Ovary (tissue), 9 donors: ENCODE measurements around the gene HEPN1. TPM values are rescaled to one million over a fixed set of nuclear protein-coding genes. Genes with fewer than 3 reads are reported as not detected.

ENCODE experiments used
- DNase-seq, 5 donors: peaks; one replicate each; pipeline ENCODE4 v3.0.0-alpha.2; 2019 to 2020
- H3K27ac ChIP-seq, 2 donors: fragments of 200-600 bp; one replicate each; pipeline versions ENCODE4 v1.5.1 to v1.8.0; 2019 to 2022
- H3K27me3 ChIP-seq: fragments of 200-600 bp; one replicate; pipeline ENCODE4 v1.8.0; 2022
- H3K36me3 ChIP-seq: fragments of 200-600 bp; sonication (generic); one replicate; pipeline ENCODE4 v1.5.1; 2019
- H3K4me1 ChIP-seq: one replicate; pipeline ENCODE4 v1.8.1; 2013; ENCODE audit warnings: mild to moderate bottlenecking, moderate library complexity; ENCODE audit not compliant: insufficient read depth
- H3K4me3 ChIP-seq: fragments of 200-600 bp; sonication (generic); one replicate; pipeline ENCODE4 v1.5.1; 2017
- H3K9me3 ChIP-seq, 2 donors: fragments of 200-600 bp in 1 of 2; sonication (generic) in 1 of 2; one replicate each; pipeline versions ENCODE4 v1.5.1 to v1.8.1; 2013 to 2019; ENCODE audit warnings: mild to moderate bottlenecking in 1 of 2, moderate library complexity in 1 of 2
- EP300 ChIP-seq: sonication (generic); formaldehyde crosslinking; IDR thresholded peaks from one replicate; pipeline ENCODE4 v1.6.1; 2017; ENCODE audit warnings: antibody characterized with exemption
- POLR2A ChIP-seq: fragments of 450-650 bp; IDR thresholded peaks from one replicate; pipeline ENCODE4 v1.6.1; 2017; ENCODE audit warnings: antibody characterized with exemption, mild to moderate bottlenecking, moderate library complexity
- WGBS, 3 donors: extraction: QIAGEN DNeasy Blood & Tissue Kit in 1 of 3; methylation state at CpG; one replicate each; pipeline versions ENCODE4 v1.1.5 to v1.1.7; 2013 to 2017; 5-methylcytosine and 5-hydroxymethylcytosine counted together
- intact Hi-C, 4 donors: fragments of 100-400 bp; cut with DNase I; formaldehyde crosslinking; loops; one replicate each; pipeline versions ENCODE4 v1.11.0 to v1.15.1; 2022 to 2023
- polyA plus RNA-seq, 2 donors: library from polyadenylated mRNA; stranded (reverse); fragments of 200-250 nt in 1 of 2; fragments of 350-450 nt in 1 of 2; fragmentation: Illumina TruSeq in 1 of 2; extraction: RNeasy Lipid Tissue Mini Kit (QIAGEN cat#74804) in 1 of 2; gene quantifications; one replicate each; pipeline ENCODE4 v1.2.3, GENCODE V29; 2013 to 2014
- total RNA-seq, 7 donors: library from RNA; depleted of rRNA in 2 of 7; stranded (reverse); fragments of >200 nt in 2 of 7; fragmentation: NEBNext Ultra II Directional in 3 of 7; extraction: Animal tissue kit (Norgen Biotek cat#: 25700) in 3 of 7; gene quantifications; one replicate each; pipeline versions ENCODE4 v1.1.0 to v1.2.4, GENCODE V29; 2016 to 2023
- TF ChIP-seq, protein P1 (sequence below), 3 donors: fragments of 450-650 bp in 2 of 3; fragments of 200-600 bp in 1 of 3; IDR thresholded peaks; one replicate each; pipeline versions ENCODE4 v1.5.1 to v1.8.0; 2016 to 2022; ENCODE audit warnings: antibody characterized with exemption in 3 of 3, mild to moderate bottlenecking in 1 of 3
- donor health status: DM: no; HTN: no; CAD: no; lungs with moderate emphysema.
- donor health status: DM: no; HTN: no; CAD: no.
- donor health status: Bipolar disorder and iron deficiency.
- donor health status: DM: yes; HTN: yes; CAD: no.
- donor health status: DM: no; HTN: no; CAD: no.
- donor health status: DM: yes; HTN: yes; CAD: no.

The HEPN1 gene
- total and polyA plus RNA-seq, 9 donors: 0.24 to 0.48 TPM; not detected in 7

DNA sequence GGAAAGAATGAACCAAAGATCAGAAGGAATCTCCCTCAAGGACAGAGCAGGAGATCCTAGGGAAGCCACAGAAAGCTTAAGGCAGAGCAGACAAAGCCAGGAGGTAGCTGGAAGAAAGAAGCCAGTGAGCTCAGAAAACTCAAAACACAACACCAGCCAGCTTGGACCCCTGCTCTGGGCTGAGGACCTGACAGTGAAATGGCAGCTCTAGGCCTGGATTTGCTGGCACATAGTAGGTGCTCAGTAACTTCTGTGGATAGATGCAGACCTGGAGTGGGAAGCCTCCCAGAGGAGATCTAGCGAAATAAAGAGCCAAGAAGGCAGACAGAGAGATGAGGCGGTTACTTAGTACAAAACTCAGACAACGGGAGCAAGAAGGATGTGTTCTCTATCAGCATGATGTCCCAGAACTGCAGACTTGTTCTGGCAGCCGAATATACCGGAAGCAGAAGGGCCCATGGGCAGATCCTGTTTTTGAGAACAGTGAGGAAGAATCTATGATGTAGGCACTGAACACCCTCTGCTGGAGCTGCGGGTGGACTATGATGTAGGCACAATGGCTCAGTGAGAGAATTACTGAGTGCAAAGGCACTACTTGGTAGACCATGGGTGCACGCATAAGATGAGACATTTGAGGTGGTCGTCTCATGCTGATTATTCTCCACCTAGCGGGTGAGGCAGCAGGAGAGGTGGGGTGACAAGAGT is 26.1 kb upstream of the HEPN1 start:
- peaks cover 26% of the 10 kb centered on the region for H3K4me1 ChIP-seq

DNA sequence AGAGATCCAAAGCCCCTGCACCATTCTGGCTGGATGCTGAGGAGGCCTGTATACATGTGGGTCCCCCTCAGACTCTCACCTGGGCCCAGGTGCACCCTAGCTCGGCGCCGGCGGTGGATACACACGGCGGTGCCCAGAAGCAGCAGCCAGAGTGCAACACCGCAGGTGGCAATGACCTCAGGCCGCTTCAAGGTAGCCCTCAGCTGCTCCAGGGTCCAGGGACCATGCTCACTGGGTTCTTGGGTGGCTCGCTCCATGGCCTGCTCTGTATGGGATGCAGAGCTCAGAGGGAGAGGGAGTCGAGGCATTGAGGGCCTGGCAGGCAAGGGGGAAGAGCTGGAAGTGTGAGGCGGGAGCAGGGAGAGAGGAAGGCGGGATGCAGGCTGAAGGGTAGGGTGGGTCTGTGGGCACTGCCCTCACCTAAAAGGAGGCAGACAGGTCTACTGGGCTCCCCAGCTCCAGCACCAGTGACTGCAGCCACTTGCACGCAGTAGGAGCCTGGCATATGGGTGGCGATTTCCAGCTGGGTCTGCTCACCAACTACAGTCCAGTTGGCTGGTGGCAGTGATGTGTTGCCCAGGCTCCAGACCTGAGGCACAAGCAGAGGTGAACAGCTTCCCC is 25.2 kb upstream of the HEPN1 start:
- H3K36me3 ChIP-seq: no peaks in the 10 kb centered on the region
- peaks cover 28% of the 10 kb centered on the region for H3K4me1 ChIP-seq
- DNase-seq: no peak
- no peaks in the 10 kb centered on the region for H3K9me3 ChIP-seq
- WGBS, 3 donors: 86 to 96% (median 86%) methylated on average over 14 of the region's 14 CpGs
- no peak overlapping the region for H3K4me3 ChIP-seq
- H3K27me3 ChIP-seq: no peaks in the 10 kb centered on the region
- no peak for TF ChIP-seq POLR2A
- no peak for TF ChIP-seq EP300
- TF ChIP-seq, protein P1, sequence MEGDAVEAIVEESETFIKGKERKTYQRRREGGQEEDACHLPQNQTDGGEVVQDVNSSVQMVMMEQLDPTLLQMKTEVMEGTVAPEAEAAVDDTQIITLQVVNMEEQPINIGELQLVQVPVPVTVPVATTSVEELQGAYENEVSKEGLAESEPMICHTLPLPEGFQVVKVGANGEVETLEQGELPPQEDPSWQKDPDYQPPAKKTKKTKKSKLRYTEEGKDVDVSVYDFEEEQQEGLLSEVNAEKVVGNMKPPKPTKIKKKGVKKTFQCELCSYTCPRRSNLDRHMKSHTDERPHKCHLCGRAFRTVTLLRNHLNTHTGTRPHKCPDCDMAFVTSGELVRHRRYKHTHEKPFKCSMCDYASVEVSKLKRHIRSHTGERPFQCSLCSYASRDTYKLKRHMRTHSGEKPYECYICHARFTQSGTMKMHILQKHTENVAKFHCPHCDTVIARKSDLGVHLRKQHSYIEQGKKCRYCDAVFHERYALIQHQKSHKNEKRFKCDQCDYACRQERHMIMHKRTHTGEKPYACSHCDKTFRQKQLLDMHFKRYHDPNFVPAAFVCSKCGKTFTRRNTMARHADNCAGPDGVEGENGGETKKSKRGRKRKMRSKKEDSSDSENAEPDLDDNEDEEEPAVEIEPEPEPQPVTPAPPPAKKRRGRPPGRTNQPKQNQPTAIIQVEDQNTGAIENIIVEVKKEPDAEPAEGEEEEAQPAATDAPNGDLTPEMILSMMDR (IDR thresholded peaks at IDR 0.05): no peak
- H3K27ac ChIP-seq: peak overlapping the region in 1 of 2 donors; percentile 32
- intact Hi-C loops: no loop called here

More for the DNA sequence above, 26.1 kb upstream of the HEPN1 start:
- DNase-seq: no peak
- no peaks in the 10 kb centered on the region for H3K9me3 ChIP-seq
- H3K4me3 ChIP-seq: no peak overlapping the region
- H3K27me3 ChIP-seq: no peaks in the 10 kb centered on the region
- H3K27ac ChIP-seq: peak overlapping the region in 1 of 2 donors; percentile 24
- intact Hi-C loops: no loop called here
- WGBS, 3 donors: 84 to 90% (median 85%) methylated on average over 9 of the region's 9 CpGs
- H3K36me3 ChIP-seq: no peaks in the 10 kb centered on the region
- TF ChIP-seq EP300: no peak
- TF ChIP-seq, protein P1 (IDR thresholded peaks at IDR 0.05): no peak
- no peak for TF ChIP-seq POLR2A

DNA sequence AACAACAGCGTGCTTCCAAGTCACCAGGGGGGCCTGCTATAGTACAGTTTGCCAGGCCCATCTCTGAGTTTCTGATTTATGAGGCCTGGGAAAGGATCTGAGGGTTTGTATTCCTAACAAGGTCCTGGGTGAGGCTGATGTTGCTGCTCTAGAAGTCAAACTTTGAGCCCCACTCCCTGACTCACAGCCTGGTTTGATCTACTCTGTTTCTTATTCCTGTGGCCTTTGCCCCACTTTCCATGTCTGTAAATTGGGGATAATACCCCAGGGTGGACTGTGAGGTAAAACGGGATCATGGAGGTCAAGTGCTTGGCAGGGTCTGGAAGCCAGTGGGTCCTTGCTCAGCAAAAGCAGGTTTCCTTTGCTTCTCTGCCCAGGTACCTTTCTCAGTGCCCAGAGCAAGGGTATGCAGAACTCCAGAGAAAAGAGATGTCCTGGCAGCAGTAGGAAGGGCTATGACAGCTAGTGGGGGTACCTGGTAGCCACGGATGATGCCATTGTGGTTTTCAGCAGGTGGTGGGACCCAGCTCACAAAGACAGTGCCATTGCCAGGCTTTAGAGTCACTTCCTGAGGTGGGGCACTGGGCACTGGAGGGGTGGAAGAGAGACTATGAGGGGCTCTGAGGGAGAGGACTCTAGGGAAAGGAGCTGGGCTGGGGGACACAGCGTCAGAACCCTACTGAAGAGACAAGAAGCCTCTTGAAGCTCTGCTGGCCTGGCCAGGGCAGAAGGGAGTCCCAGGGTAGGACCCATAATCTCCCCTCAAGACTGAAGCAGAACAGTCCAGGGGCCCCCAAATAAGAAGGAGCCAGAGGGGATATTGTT is 24.2 kb upstream of the HEPN1 start:
- H3K4me3 ChIP-seq: no peak overlapping the region
- DNase-seq: no peak
- H3K27me3 ChIP-seq: no peaks in the 10 kb centered on the region
- WGBS, 3 donors: 65 to 70% (median 66%) methylated on average over 4 of the region's 4 CpGs
- TF ChIP-seq EP300: no peak
- TF ChIP-seq, protein P1 (IDR thresholded peaks at IDR 0.05): no peak
- TF ChIP-seq POLR2A: no peak
- H3K9me3 ChIP-seq: no peaks in the 10 kb centered on the region
- H3K27ac ChIP-seq: peak overlapping the region; percentile 32 to 42
- intact Hi-C loops: no loop called here
- no peaks in the 10 kb centered on the region for H3K36me3 ChIP-seq
- H3K4me1 ChIP-seq: peaks cover 34% of the 10 kb centered on the region

DNA sequence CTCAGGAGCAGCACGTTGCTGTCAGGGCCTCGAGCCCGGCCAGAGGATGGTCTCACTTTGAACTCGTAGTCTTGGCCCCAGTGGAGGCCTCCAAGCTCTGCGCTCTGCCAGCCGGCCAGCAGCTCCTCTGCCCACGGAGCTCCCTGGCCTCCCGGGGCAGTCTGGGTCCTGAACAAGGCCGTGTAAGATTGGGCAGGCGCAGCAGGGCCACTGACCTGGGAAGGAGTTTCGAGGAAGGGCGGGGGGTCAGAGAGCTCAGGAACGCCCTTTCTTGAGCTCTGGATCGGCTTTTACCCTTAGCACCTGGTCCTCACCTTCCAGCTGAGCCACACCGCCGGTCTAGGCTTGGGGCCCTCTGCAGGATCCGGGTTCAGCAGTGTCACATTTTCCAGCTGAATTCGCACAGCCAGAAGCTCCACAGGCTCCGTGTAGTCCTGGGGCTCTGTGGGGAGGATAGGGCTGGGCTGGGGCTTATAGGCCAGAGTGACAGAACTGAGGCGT is 23.5 kb upstream of the HEPN1 start:
- Histone ChIP-seq H3K27me3 (no peaks in the 10 kb centered on the region), H3K36me3 (no peaks in the 10 kb centered on the region), H3K9me3 (no peaks in the 10 kb centered on the region), H3K27ac (peak overlapping the region; percentile 32 to 42), H3K4me1 (peaks cover 40% of the 10 kb centered on the region), H3K4me3 (no peak overlapping the region)
- intact Hi-C loops: no loop called here
- 83 to 84% (median 83%) methylated on average over 20 of the region's 20 CpGs for WGBS, 3 donors
- DNase-seq: no peak
- TF ChIP-seq EP300 (no peak), POLR2A (no peak)
- TF ChIP-seq, protein P1 (IDR thresholded peaks at IDR 0.05): no peak
